Right atrium auricular region (tissue), 2 donors: ENCODE data around the gene DTD2. TPM values are rescaled to one million over a fixed set of nuclear protein-coding genes. Genes with fewer than 3 reads are reported as not detected.
A peak's percentile ranks its signal among the peaks of the same experiment; 100 is the strongest.

Experiments
- DNase-seq: peaks from one replicate; pipeline ENCODE4 v3.0.0-alpha.2; 2019; ENCODE audit warnings: low spot score
- H3K27ac ChIP-seq, 2 donors: fragments of 200-600 bp; sonication (generic); 1 replicate in 1 of 2; 2 replicates in 1 of 2; pipeline ENCODE4 v1.5.1; 2016 to 2019
- H3K27me3 ChIP-seq, 2 donors: fragments of 200-600 bp; sonication (generic); one replicate each; pipeline versions ENCODE4 v1.5.1 to v1.6.0; 2017 to 2019
- H3K36me3 ChIP-seq: fragments of 200-600 bp; sonication (generic); one replicate; pipeline ENCODE4 v1.5.1; 2016
- H3K4me1 ChIP-seq, 2 donors: fragments of 200-600 bp; sonication (generic); one replicate each; pipeline versions ENCODE4 v1.5.1 to v1.6.0; 2017 to 2019
- H3K4me3 ChIP-seq, 2 donors: fragments of 200-600 bp; sonication (generic); 1 replicate in 1 of 2; 2 replicates in 1 of 2; pipeline ENCODE4 v1.5.1; 2017 to 2019; ENCODE audit warnings: mild to moderate bottlenecking in 1 of 2, moderate library complexity in 1 of 2
- H3K9me3 ChIP-seq, 2 donors: fragments of 200-600 bp; sonication (generic); one replicate each; pipeline ENCODE4 v1.5.1; 2019
- CTCF ChIP-seq, 2 donors: fragments of 200-600 bp; sonication (generic); IDR thresholded peaks; one replicate each; pipeline ENCODE4 v1.5.1; 2019; ENCODE audit warnings: antibody characterized with exemption in 2 of 2
- total RNA-seq, 2 donors: library from RNA; depleted of rRNA; stranded (reverse); fragments of >200 nt; gene quantifications; one replicate each; pipeline ENCODE4 v1.1.0, GENCODE V29; 2016

DTD2 gene
- total RNA-seq, 2 donors from 2014 or later, result 10.5 to 18.3 TPM

DNA sequence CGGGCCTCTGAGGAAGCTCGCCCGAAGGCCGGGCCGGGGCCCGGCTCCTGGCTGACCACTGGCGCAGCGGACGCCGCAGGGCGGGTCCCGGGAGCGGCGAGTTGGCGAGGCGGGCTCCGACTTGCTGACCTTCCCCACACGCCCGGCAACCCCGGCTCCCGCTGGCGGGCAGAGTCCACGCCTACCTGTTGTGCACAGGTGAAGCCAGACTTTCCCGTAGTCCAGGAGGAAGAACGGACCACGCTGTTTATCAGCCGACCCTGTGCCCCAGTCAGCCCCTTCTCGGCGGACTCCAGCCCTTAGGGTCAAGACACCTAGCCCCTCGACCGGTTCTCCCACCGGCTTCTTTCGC is 37.4 kb downstream of the DTD2 start:
- DNase-seq, result peak; percentile 67
- H3K9me3 ChIP-seq, result no peaks in the 10 kb centered on the region
- peak overlapping the region; percentile 86 to 93 for H3K27ac ChIP-seq
- no peaks in the 10 kb centered on the region for H3K27me3 ChIP-seq
- H3K36me3 ChIP-seq, result no peaks in the 10 kb centered on the region
- peaks cover 0 to 24% of the 10 kb centered on the region in 2 donors for H3K4me1 ChIP-seq
- H3K4me3 ChIP-seq, result peak overlapping the region; percentile 95 to 99
- TF ChIP-seq CTCF (IDR thresholded peaks at IDR 0.05), result no peak

DNA sequence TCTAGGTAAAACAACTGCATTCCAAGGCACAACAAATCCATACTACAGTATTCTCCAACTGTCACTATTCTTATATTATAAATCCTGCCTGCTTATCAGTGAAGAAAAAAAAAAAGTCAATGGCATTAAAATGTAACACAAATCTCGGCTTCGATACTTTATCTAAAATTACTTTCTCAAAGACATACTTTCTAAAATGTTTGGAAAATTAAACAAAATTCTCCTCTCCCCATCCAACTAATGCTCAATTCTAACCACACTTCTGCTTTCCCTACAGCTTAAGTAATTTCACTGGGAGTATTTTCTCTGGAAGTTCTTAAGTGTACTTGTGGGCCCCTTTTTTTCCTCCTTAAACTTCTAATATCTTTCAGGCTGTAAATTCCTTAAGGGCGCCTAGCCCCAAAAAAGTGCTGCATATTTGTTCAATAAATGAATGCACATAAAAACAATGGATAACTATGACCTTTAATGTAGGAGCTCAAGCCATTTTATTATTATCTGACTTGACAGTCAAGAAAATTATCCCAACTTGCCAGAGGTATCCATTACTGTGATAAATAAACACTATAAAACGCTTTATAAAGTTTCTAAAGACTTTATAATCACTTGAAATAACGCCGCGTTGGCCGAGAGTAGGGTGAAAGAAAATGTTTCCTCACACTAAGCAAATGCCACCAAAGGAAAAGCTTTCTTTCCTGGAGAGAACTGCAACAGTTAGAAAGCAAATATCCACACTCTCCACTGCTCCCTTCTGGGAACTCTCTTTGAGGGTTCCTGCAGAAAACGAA is 37.9 kb downstream of the DTD2 start:
- Histone ChIP-seq H3K9me3 (no peaks in the 10 kb centered on the region), H3K36me3 (no peaks in the 10 kb centered on the region), H3K4me1 (peaks cover 0 to 30% of the 10 kb centered on the region in 2 donors), H3K27ac (peak overlapping the region; percentile 86 to 93), H3K4me3 (peak overlapping the region; percentile 95 to 99), H3K27me3 (no peaks in the 10 kb centered on the region)
- no peak for TF ChIP-seq CTCF (IDR thresholded peaks at IDR 0.05)
- no peak for DNase-seq

- no peaks in the 10 kb centered on the region for H3K9me3 ChIP-seq
- no peaks in the 10 kb centered on the region for H3K36me3 ChIP-seq
- no peak for DNase-seq
- no peak overlapping the region for H3K27ac ChIP-seq
- no peaks in the 10 kb centered on the region for H3K27me3 ChIP-seq
- H3K4me3 ChIP-seq, result no peak overlapping the region
- peaks cover 0 to 38% of the 10 kb centered on the region in 2 donors for H3K4me1 ChIP-seq
- no peak for TF ChIP-seq CTCF (IDR thresholded peaks at IDR 0.05)
These were observed 38.9 kb downstream of the DTD2 start for GRCh38 chr14:31418440-31418839.

DNA sequence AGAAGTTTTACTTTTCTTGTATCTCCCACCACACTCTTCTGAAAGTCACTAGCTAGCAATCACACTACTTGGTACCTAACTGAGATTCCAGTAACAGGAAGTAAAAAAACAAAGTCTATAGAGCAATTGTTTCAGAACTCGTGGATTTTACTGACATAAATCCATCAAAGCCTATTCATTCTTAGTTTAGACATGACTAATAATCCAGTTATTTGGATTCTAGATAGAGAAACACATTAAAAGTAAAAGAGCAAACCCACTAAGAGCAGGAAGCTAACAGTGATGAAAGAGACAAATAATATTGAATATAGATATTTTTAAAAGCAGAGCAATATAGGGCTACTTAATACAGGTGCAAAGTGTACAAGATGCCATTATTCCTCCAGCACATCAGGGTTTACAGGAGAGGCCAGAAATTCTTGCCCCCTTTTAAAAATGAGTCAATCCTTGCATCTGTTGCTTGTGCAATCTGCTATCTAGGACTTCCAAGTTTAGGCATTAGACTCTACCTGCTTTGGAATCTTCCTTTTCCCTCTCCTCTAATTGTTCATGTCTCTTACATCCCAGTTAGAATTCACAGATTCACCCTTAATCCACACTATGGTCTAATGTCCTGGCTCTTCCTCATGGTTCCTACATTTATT is 43.0 kb downstream of the DTD2 start:
- H3K27ac ChIP-seq, result no peak overlapping the region
- no peaks in the 10 kb centered on the region for H3K27me3 ChIP-seq
- no peak for TF ChIP-seq CTCF (IDR thresholded peaks at IDR 0.05)
- no peaks in the 10 kb centered on the region for H3K9me3 ChIP-seq
- H3K4me1 ChIP-seq, result peaks cover 0 to 48% of the 10 kb centered on the region in 2 donors
- no peak for DNase-seq
- no peak overlapping the region for H3K4me3 ChIP-seq
- no peaks in the 10 kb centered on the region for H3K36me3 ChIP-seq

DNA sequence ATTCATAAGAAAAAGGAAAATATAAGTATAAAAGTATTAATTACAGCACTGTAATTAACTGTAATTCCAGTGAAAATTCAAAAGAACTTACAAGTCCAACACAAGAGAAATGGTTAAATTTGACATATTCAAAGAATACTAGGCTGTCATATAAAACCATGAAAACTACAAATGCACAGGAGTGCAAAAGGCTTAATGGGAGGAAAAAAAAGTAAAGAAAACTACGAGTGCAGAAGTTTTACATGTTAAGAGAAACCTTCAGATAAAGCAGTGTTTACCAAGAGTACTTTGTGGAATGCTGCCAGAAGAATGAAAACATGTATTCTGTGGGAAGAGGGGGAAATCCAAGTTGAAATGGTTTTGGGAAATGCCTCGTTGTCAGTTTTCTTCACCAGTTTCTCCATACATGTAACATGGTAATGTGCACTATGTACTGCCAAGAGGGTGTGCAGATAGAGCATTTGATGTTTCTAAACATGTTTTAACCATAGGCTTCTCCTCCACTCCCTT is 46.0 kb downstream of the DTD2 start:
- Histone ChIP-seq H3K4me3 (no peak overlapping the region), H3K4me1 (peaks cover 0 to 32% of the 10 kb centered on the region in 2 donors), H3K27me3 (no peaks in the 10 kb centered on the region), H3K27ac (no peak overlapping the region), H3K9me3 (no peaks in the 10 kb centered on the region), H3K36me3 (no peaks in the 10 kb centered on the region)
- DNase-seq, result no peak
- no peak for TF ChIP-seq CTCF (IDR thresholded peaks at IDR 0.05)
